ENCODE data around the gene TCTN3. TPM values are rescaled to one million over a fixed set of nuclear protein-coding genes. Genes with fewer than 3 reads are reported as not detected.

Gene TCTN3
- total RNA-seq, 1 donor from 2014 or later = 47.5 TPM

GRCh38 chr10:95698415-95698814, 4.7 kb upstream of the TCTN3 start:
- DNase-seq = no peak
- Mint-ChIP-seq H3K4me3 (no peak overlapping the region), H3K27ac (peak overlapping the region; percentile 85), H3K36me3 (ENCODE audit: low read depth) (peaks cover 6% of the 10 kb centered on the region), H3K4me1 (peaks cover 38% of the 10 kb centered on the region), H3K9me3 (no peaks in the 10 kb centered on the region), H3K27me3 (no peaks in the 10 kb centered on the region)
- CTCF ChIA-PET = interaction anchor here (1.6 to 8.0 kb wide), 2 partner anchors 143 to 167 kb away, joined by 4 to 427 read pairs; no protein-coding TSS in a partner anchor
- POLR2A ChIA-PET = interaction anchor here (0.6 to 7.6 kb wide), 4 partner anchors 42 to 142 kb away, joined by 3 to 237 read pairs (median 4); no protein-coding TSS in a partner anchor
- intact Hi-C loops (cut with micrococcal nuclease) = loop anchor here (10.0 kb wide), 1 partner anchor 436 kb away; the partner anchor contains the start of gene ZNF518A
- no peak for TF ChIP-seq CTCF (IDR thresholded peaks at IDR 0.05)
- no peak for ATAC-seq (ENCODE audit: low read depth)

- H3K4me3 Mint-ChIP-seq = peak overlapping the region; percentile 65
- ChIA-PET POLR2A (interaction anchor here (0.7 to 7.6 kb wide), 8 partner anchors 31 to 198 kb away, joined by 3 to 237 read pairs (median 4); partner anchors contain the start of gene ENTPD1), CTCF (interaction anchor here (0.6 to 8.0 kb wide), 6 partner anchors 29 to 168 kb away, joined by 3 to 427 read pairs (median 4); no protein-coding TSS in a partner anchor)
- peak; percentile 43 for ATAC-seq (ENCODE audit: low read depth)
- no peaks in the 10 kb centered on the region for H3K9me3 Mint-ChIP-seq
- no peak for DNase-seq
- peaks cover 48% of the 10 kb centered on the region for H3K4me1 Mint-ChIP-seq
- intact Hi-C loops (cut with micrococcal nuclease) = loop anchor here (1.0 to 10.0 kb wide), 3 partner anchors 61 to 437 kb away; partner anchors contain the start of gene ZNF518A
- H3K36me3 Mint-ChIP-seq (ENCODE audit: low read depth) = peaks cover 16% of the 10 kb centered on the region
- peak overlapping the region; percentile 85 for H3K27ac Mint-ChIP-seq
- H3K27me3 Mint-ChIP-seq = no peaks in the 10 kb centered on the region
- TF ChIP-seq CTCF (IDR thresholded peaks at IDR 0.05) = no peak
Observed at GRCh38 chr10:95697429-95697828, 3.7 kb upstream of the TCTN3 start.

GRCh38 chr10:95694665-95695064, 938 bp upstream of the TCTN3 start:
- ChIA-PET POLR2A (interaction anchor here (0.6 to 7.6 kb wide), 21 partner anchors 12 to 435 kb away, joined by 3 to 237 read pairs (median 11); partner anchors contain the start of genes ENTPD1 and ZNF518A), CTCF (interaction anchor here (1.1 to 10.0 kb wide), 22 partner anchors 8 to 213 kb away, joined by 3 to 427 read pairs (median 10); partner anchors contain the start of genes CC2D2B and ENTPD1)
- ATAC-seq (ENCODE audit: low read depth) = no peak
- H3K9me3 Mint-ChIP-seq = no peaks in the 10 kb centered on the region
- peaks cover 43% of the 10 kb centered on the region for H3K36me3 Mint-ChIP-seq (ENCODE audit: low read depth)
- no peak for DNase-seq
- intact Hi-C loops (cut with micrococcal nuclease) = loop anchor here (1.0 to 10.0 kb wide), 9 partner anchors 34 to 440 kb away; partner anchors contain the start of genes ALDH18A1, CCNJ and ZNF518A
- no peak for TF ChIP-seq CTCF (IDR thresholded peaks at IDR 0.05)
- H3K4me1 Mint-ChIP-seq = peaks cover 71% of the 10 kb centered on the region
- peak overlapping the region; percentile 94 for H3K27ac Mint-ChIP-seq
- H3K4me3 Mint-ChIP-seq = peak overlapping the region; percentile 98
- H3K27me3 Mint-ChIP-seq = no peaks in the 10 kb centered on the region

GRCh38 chr10:95693071-95693667, 558 bp downstream of the TCTN3 start:
- intact Hi-C loops (cut with micrococcal nuclease) = loop anchor here (5.0 to 10.0 kb wide), 2 partner anchors 349 to 442 kb away; partner anchors contain the start of genes CCNJ and ZNF518A
- H3K4me3 Mint-ChIP-seq = peak overlapping the region; percentile 98
- H3K27ac Mint-ChIP-seq = peak overlapping the region; percentile 94
- no peaks in the 10 kb centered on the region for H3K9me3 Mint-ChIP-seq
- no peak for TF ChIP-seq CTCF (IDR thresholded peaks at IDR 0.05)
- ChIA-PET CTCF (interaction anchor here (0.6 to 10.0 kb wide), 47 partner anchors 9 to 646 kb away, joined by 3 to 427 read pairs (median 5); partner anchors contain the start of genes CC2D2B and ENTPD1), POLR2A (interaction anchor here (0.5 to 7.6 kb wide), 28 partner anchors 33 to 536 kb away, joined by 3 to 237 read pairs (median 7); partner anchors contain the start of genes ALDH18A1, CC2D2B, ENTPD1 and ZNF518A)
- DNase-seq = no peak
- H3K27me3 Mint-ChIP-seq = no peaks in the 10 kb centered on the region
- no peak for ATAC-seq (ENCODE audit: low read depth)
- peaks cover 77% of the 10 kb centered on the region for H3K4me1 Mint-ChIP-seq
- H3K36me3 Mint-ChIP-seq (ENCODE audit: low read depth) = peaks cover 57% of the 10 kb centered on the region
